Stimulated activated CD8-positive, alpha-beta memory T cell treated with anti-CD3 and anti-CD28 coated beads, Interleukin-7, amount 100 ng/mL, for 4 hours (primary cell): ENCODE measurements around the gene RARA.
A peak's percentile ranks its signal among the peaks of the same experiment; 100 is the strongest.

Experiments
- DNase-seq, 2 donors: peaks; one replicate each; pipeline ENCODE4 v3.0.0-alpha.2; 2020; ENCODE audit warnings: low read depth in 2 of 2

The RARA gene

DNA sequence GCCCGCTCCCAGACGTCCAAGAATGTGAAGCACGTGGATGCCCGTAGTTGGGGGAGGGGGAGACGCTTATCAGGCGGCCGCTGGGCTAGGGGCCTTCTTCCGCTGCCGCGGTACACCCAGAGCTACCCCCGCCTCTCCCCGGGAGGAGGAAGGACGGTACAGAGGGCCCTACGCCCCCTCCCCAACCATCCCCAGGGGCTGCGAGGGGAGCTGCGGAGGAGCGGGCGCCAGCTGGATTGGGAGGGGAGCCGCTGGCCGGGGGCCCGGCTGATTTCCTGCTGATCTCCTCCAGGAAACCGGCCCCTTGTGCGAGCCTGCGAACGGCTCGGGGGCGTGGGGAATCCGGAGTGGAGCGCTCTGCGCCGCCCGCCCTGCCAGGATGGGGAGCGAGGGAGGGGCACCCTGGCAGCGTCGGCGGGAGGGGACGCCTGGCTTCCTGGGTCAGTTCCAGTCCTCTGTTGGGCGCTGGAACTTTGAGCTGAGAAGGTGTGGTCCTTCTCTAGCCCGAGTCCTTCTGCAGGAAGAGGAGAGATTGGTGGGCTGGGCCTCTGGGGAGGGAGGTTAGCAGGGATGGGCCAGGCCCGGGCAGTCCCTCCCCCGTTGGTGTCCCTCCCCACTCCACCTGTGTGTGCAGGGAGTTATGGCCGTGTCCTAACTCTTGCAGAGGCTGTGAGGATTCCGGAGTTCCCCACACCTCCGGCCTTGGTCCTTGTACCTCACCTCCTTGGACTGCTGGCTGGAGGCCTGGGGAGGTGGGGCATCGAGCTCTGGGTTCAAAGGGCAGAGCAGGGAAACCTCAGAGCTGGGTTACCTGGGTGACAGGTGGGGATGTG, 36.4 kb downstream of the RARA start:
- DNase-seq, result no peak

DNA sequence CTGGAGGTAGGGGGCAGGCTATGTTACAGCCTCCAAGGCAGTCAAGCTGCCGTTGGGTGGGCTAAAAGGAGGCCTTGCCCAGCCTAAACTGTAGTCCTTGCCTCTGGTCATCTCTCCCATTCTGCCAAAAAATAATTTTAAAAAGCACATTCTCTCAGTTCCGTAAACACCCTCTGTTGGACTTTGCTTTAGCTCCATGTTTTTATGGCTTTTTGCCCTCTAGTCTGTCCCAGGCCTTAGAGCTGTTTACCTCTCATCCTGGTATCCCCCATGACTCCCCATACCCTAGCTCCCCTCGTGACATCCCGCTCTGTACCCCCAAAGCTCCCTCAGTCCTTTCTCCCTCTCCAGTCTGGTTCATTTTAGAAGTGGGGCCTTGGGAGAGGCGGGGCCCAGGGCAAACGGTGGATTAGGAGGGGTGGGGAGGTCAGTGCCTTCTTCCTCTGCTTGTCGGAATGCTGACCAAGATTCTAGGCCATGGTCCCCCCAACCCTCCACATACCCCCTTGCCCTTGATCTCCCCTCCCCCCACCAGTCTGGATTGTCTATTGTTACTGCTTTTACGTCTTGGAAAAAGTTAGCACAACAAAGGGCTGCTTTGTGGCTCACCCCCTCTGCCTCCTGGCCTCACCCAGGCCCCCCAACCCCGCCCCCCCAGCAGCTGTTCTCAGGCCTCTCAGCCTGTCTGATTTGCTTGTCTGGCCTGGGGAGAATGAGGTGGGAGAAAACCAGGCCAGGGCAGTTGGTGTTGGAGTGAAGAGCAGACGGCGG, 37.2 kb downstream of the RARA start:
- DNase-seq, result no peak

DNA sequence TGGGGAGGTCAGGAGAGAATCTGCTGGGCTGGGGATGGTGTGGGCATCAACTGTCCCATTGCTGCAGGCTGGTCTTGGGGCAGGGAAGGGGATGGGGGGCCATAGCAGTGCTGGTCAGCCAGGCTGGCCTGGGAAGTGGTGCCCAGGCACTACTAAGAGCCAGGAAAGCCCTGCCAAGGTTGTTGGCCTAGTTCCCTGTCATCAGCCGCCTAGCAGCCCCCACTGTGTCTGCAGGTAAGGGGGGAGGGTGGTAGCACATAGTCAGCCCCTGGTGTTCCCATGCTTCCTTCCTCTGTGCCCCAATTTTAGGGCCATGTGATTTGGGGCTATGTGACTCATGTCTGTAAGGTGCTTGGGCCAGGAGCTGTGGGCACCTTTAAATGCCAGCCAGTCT, 37.8 kb downstream of the RARA start:
- no peak for DNase-seq

DNA sequence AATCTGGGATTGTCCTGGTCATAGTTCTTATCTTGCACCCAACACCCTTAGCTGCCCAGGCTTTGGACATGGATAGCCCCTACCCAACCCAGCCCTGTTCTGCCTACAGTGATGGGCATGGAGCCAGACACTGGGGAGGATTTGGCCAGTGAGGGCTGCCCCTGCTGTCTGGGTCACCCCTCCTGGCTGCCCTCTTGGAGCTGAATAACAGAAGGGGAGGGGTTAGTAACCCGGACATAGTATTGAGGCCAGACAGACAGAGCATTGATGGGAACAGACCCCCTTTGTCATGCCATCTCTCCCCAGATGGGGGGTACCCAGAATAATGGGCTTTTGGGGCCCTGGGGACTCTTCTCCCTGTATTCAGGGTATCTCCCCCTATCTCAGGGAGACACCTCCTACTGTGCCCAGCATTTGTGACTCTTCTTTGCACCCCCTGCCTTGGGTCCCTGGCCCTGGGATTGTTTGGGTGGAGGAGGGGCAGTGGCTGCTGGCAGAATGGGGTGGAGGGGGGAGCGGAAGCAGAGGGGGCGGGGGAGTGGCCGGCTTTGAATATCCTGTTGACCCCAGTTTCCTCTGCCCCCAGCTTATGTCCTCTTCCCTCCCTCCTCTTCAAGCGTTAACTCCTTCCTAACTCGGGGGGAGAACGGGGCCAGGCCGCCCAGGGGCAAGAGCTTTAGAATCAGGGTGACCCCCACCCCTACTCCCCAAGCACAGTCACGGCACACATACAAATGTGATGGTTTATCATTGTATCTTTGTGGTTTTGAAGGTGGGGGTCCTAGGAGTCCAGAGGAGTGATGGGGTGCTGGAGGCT, 38.5 kb downstream of the RARA start:
- no peak for DNase-seq

DNA sequence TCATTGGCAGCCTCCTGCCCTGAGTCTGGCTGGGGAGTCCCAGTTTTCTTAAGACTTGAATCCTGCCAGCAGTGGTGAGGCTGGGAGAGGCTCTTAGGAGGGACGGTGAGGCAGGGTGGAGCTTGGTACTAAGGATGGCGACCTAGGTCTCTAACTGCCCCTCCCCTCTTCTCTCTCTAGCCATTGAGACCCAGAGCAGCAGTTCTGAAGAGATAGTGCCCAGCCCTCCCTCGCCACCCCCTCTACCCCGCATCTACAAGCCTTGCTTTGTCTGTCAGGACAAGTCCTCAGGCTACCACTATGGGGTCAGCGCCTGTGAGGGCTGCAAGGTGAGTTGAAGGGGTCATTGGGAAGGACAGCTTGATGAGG, 39.1 kb downstream of the RARA start:
- DNase-seq, result no peak

DNA sequence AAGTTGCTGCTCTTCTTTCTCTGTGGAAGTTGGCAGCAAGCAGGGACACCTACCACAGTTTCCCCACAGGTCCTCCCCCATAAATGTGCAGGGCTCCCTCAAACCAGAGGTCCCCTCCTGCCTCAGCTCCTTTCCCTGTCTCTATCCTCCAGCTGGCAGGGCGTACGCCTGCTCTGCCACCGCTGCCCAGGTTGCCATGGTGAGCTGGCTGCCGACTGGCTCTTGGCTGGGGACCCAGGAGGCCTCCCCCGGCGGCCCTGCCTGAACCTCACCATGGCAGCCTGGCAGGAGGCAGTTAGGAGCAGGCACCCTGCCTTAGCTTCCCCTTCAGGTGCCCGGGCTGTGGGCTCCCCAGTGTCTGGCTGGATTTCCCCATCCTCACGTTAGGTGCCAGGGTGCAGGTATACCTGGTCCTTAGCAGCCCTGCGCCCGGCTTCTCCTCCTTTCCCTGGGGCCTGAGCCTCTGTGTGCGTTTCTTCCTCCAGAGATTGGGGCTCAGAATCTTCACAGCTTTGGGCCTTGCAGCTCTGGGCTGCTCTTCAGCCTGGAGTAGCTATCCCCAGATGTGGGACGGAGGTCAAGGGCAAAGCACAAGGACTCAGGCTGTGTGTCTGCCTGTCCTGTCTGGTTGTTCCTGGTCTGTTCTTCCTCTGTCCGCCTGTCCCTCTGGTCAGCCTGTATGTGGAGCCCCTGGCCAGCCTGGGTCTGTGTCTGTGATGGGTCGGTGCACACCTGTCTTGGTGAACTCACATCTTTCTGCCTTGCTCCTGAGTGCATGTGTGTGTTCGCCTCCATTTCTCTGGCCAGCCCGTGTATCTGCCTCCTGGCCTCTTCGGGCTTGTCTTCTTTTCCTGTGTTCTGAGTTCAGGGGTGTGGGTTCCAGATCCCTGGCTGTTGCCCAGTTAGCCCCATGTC, 39.8 kb downstream of the RARA start:
- DNase-seq, result no peak

DNA sequence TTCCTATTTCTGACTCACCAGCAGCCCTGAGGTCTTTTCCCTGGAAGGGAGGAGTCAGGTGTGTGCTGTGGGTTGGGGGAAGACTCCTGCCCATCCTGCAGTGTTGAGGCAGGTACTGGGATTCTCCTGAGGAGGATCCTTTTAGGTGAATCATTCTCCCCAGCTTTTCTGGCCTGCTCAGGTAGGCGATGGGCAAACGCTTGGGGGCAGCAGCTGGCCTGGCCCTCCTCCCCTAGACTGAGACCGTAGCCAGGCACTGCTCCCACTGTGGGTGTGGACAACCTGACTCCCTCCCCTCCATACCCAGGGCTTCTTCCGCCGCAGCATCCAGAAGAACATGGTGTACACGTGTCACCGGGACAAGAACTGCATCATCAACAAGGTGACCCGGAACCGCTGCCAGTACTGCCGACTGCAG, 40.5 kb downstream of the RARA start:
- DNase-seq, result no peak

DNA sequence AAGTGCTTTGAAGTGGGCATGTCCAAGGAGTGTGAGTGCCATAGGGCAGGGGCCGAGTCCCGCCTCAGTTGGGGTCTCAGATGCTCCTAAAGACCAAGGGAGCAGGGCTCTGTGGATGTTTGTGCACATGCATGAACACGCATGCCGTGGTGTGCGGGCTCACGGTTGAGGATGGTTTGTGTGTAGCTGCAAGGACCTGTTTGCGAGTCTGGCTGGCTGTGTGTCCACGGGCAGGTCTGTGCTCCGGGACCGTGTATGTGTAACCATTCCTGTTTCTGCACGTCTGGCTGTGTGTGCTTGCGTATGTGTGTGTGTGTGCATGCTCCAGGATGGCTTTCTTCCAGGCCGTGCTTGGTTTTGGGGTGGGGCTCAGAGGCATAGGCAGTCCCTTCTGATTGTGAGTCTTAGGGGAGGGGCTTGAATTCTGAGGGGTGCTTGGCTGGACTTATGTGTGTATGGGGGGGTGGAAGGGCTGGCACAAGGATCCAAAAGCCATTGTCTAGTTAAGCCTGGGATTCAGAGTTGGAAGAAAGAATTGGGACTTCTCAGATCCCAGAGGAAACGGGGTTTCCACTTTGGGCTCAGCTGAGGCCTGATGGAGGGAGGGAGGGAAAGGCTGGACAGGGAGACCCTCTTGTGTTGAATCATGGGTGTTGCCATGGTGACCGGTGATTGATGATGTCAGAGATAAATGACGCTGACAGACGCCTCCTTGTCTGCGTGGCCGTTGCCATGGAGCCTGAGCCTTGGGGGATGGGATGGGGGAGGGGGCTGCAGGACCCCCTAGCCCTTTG, 41.1 kb downstream of the RARA start:
- DNase-seq, result no peak

DNA sequence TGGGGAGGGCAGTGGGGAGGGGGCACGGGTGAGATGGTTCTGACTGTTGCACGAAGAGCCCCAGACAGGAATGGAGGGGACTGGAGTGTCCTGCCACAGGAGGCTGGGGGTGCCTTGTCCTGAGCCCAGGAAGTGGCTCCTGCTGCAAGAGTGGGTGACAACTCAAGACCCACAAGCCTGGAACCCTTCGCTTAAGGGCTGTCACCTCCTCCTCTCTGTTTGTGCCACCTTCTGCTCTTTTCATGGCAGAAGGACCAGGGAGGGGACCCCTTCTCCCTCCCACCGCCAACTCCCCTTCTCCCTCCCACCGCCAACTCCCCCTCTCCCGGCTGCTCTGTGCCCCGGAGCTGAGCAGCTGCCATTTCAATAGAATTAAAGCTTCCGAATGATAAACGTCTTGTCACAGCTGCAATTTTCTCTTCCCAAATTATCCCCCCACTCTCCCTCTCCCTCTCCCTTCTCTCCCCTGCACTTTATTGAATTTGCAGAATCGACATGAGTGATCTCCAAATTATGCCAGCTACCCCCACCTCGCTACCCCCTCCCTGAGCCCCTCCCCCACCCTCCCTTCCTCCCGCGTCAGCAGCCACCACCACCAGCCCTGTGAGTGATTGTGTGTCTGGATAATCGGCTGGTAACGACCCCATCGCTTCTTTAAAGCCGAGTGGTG, 41.8 kb downstream of the RARA start:
- DNase-seq, result no peak

DNA sequence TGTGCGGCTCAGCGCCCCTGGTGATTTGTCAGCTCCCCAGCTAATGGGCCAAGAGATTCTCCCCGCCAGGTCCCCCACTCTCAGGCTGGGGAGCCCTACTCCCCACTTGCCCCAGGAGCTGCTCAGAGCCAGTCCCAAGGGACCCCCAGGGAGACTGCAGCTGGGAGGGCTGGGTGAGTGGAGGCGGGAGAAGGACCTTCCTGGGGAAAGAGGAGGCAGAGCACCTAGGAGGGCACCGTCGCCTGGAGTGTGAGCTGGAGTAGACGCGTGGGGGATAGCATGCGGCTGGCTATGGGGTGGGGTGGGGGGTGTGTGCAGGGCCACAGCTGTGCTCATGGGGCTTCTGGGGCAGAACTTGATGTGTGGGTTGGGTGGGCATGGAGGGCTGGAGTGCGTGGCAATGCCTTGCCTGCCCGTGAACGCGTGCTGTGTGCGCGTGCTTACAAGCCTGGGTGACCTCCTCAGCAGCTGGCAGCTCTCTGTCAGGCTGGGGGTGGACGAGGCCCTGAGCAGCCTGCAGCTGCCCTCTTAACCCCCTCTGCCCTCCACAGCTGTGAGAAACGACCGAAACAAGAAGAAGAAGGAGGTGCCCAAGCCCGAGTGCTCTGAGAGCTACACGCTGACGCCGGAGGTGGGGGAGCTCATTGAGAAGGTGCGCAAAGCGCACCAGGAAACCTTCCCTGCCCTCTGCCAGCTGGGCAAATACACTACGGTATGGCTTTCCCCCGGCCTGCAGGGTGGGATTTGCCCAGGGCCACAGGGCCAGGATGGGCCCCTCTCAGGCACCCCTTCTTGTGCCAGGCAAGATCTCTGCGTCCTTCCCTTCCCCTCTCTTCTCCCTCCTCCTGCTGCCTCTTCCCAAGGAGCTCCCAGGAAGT, 42.6 kb downstream of the RARA start:
- DNase-seq, result no peak

DNA sequence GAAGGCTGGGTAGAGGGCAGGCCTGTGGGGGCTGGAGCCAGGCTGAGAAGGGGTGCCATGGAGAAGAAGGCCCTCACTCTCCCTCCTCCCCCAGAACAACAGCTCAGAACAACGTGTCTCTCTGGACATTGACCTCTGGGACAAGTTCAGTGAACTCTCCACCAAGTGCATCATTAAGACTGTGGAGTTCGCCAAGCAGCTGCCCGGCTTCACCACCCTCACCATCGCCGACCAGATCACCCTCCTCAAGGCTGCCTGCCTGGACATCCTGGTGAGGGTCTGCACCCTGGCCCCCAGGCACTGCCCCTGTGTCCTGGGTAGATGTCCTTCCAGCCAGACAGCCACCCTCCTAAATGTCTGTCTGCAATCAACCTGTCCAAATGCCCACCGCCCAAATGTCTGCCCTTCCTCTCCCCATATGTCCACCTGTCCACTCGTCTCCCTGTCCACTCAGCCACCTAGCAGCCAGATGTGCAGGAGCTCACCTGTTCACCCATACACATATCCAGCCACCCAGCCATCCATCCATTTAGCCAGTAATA, 43.3 kb downstream of the RARA start:
- DNase-seq, result no peak

DNA sequence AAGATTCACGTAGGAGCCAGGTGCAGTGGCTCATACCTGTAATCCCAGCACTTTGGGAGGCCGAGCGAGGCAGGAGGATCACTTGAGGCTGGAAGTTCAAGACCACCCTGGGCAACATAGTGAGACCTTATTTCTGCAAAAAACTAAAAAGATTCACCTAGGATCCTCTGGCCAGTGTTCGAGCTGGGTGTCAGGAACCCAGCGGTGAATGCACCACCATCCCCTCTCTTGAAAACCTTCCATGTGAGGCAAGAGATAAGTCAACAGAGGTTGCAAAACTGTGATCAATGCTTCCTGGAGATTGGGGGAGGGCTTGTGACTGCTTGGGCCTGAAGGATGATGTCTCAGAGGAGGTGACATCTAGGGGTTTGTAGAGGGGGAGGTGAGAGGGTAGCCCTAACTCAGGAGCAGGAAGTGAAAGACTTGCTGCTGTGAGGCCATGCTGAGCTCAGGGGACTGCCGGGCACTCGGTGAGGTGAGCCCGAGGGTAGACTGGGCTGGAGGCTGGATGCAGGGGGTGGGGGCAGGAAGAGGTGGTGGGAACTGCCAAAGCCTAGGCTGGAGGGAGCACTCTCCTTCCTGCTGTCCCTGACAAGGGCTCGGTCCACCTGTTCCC, 43.9 kb downstream of the RARA start:
- DNase-seq, result no peak

DNA sequence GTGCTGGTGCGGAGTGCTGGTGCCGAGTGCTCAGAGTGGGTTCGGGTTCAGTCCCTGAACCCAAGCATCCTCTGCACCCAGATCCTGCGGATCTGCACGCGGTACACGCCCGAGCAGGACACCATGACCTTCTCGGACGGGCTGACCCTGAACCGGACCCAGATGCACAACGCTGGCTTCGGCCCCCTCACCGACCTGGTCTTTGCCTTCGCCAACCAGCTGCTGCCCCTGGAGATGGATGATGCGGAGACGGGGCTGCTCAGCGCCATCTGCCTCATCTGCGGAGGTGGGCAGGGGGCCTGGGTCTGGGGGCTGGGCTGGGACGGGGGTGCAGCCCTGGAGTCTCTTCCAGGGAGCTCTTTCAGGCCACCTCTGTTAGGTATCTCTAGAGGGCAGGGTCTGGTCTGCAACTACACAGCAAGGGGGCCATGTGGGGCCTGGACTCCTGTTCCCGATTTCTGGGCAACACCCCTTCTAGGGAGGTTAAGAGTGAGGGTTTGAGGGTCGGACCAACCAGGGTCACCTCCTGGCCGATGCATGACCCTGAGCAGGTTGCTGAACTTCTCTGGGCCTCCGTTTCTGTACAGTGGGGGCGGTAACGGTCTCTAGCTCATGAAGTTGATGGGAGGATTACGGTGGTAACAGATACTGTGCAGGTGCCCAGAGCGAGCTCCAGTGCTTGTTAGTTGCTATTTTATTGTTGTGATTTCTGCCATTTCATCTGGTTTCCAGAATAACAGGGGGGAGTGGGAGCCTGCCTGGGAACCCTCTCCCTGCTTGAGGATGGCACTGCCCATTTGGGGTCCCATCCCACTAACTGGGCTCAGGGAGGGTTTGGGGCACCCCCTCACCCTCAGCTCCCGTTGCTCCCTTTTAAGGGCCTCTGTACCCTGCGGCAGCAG, 45.5 kb downstream of the RARA start:
- no peak for DNase-seq

DNA sequence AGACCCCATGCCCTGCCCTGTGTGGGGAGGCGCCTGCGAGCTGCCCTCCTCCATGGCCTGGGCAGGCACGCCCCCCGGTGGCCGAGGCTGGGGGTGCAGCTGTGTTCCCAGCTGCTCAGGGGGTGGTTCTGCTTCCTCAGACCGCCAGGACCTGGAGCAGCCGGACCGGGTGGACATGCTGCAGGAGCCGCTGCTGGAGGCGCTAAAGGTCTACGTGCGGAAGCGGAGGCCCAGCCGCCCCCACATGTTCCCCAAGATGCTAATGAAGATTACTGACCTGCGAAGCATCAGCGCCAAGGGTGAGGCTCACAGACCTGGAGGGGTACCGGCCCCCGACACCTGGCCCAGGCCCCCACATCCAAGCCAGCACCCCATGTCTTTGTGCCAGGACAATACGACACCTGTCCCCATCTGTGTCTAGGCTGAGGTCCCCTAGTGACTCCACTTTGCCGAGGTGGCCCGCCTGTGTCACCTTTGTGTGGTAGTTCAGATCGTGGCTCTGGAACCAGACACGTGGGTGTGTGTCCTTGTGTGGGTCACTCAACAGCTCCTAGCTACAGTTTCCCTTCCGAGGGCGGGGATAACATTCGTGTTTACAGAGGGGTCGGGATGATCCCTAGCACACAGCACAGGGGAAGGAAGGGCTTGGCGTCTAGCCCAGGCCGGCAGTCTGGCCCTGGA, 46.3 kb downstream of the RARA start:
- peak; percentile 40 to 56 for DNase-seq

DNA sequence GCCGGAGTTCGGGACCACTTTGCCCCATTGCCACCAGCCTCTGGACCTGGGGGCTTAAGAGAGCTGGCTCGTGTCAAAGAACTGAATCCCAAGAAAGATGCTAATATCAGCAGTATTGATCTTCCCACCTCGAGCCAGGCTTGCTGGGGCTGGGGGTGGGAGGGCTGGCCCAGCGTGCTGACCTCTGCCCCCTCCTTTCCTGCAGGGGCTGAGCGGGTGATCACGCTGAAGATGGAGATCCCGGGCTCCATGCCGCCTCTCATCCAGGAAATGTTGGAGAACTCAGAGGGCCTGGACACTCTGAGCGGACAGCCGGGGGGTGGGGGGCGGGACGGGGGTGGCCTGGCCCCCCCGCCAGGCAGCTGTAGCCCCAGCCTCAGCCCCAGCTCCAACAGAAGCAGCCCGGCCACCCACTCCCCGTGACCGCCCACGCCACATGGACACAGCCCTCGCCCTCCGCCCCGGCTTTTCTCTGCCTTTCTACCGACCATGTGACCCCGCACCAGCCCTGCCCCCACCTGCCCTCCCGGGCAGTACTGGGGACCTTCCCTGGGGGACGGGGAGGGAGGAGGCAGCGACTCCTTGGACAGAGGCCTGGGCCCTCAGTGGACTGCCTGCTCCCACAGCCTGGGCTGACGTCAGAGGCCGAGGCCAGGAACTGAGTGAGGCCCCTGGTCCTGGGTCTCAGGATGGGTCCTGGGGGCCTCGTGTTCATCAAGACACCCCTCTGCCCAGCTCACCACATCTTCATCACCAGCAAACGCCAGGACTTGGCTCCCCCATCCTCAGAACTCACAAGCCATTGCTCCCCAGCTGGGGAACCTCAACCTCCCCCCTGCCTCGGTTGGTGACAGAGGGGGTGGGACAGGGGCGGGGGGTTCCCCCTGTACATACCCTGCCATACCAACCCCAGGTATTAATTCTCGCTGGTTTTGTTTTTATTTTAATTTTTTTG, 47.1 kb downstream of the RARA start:
- no peak for DNase-seq
